K562 (cell line): ENCODE measurements around the gene FAM24A. TPM values are rescaled to one million over a fixed set of nuclear protein-coding genes. Genes with fewer than 3 reads are reported as not detected.

Experiments used
- ARID4B ChIP-seq: sonication (generic); formaldehyde crosslinking; IDR thresholded peaks from 2 replicates; pipeline ENCODE4 v1.8.0; 2022; ENCODE audit warnings: mild to moderate bottlenecking, missing genetic modification reagents
- DIDO1 ChIP-seq: fragments of 450-650 bp; IDR thresholded peaks from 2 replicates; pipeline ENCODE4 v1.6.1; 2016; ENCODE audit warnings: low read depth, missing biosample characterization, missing genetic modification characterization
- EP400 ChIP-seq: fragments of 450-650 bp; IDR thresholded peaks from 2 replicates; pipeline ENCODE4 v1.6.1; 2017; ENCODE audit warnings: antibody characterized with exemption, mild to moderate bottlenecking, moderate library complexity
- ETV5 ChIP-seq: sonication (generic); formaldehyde crosslinking; IDR thresholded peaks from 2 replicates; pipeline ENCODE4 v1.4.0; 2020; ENCODE audit warnings: low read depth, mild to moderate bottlenecking, missing genetic modification reagents
- FIP1L1 ChIP-seq: fragments of 200-400 bp; formaldehyde crosslinking; IDR thresholded peaks from 2 replicates; pipeline ENCODE4 v1.6.1; 2018; ENCODE audit warnings: mild to moderate bottlenecking, low read depth, low read length; ENCODE audit not compliant: poor library complexity, severe bottlenecking
- FOXP4 ChIP-seq: sonication (generic); formaldehyde crosslinking; IDR thresholded peaks from 2 replicates; pipeline ENCODE4 v1.8.0; 2022; ENCODE audit warnings: mild to moderate bottlenecking, missing genetic modification reagents, borderline replicate concordance
- HLTF ChIP-seq: fragments of 450-650 bp; IDR thresholded peaks from 2 replicates; pipeline ENCODE4 v1.6.1; 2016
- ID3 ChIP-seq, 2 experiments: fragments of 250-450 bp in 1 of 2; fragments of 450-650 bp in 1 of 2; sonication (Bioruptor Pico) in 1 of 2; IDR thresholded peaks; 2 replicates each; pipeline versions ENCODE4 v1.6.1 to v1.8.0; 2016 to 2021; ENCODE audit warnings: mild to moderate bottlenecking in 2 of 2, moderate library complexity in 2 of 2, missing compliant biosample characterization in 1 of 2, missing genetic modification characterization in 1 of 2
- KHSRP ChIP-seq: fragments of 450-650 bp; IDR thresholded peaks from 2 replicates; pipeline ENCODE4 v1.6.1; 2017
- KLF1 ChIP-seq: fragments of 450-650 bp; IDR thresholded peaks from 2 replicates; pipeline ENCODE4 v1.6.1; 2016; ENCODE audit warnings: missing genetic modification characterization, missing compliant biosample characterization
- NR3C1 ChIP-seq: sonication (generic); formaldehyde crosslinking; IDR thresholded peaks from 2 replicates; pipeline ENCODE4 v1.8.1; 2022; ENCODE audit warnings: missing genetic modification reagents
- PHF8 ChIP-seq: fragments of 200-600 bp; sonication (generic); IDR thresholded peaks from 2 replicates; pipeline ENCODE4 v1.6.1; 2012; ENCODE audit warnings: mixed run types, mild to moderate bottlenecking, inconsistent platforms, low read length, moderate library complexity, borderline replicate concordance
- POLR2B ChIP-seq: fragments of 450-650 bp; IDR thresholded peaks from 2 replicates; pipeline ENCODE4 v1.6.1; 2018; ENCODE audit warnings: low read depth; ENCODE audit not compliant: partially characterized antibody
- PREB ChIP-seq: sonication (generic); formaldehyde crosslinking; IDR thresholded peaks from 2 replicates; pipeline ENCODE4 v1.8.1; 2023; ENCODE audit warnings: mild to moderate bottlenecking, missing genetic modification reagents
- SRSF3 ChIP-seq: fragments of 200-400 bp; formaldehyde crosslinking; IDR thresholded peaks from 2 replicates; pipeline ENCODE4 v1.6.1; 2016; ENCODE audit warnings: mild to moderate bottlenecking, low read length, moderate library complexity; ENCODE audit not compliant: insufficient read depth
- TARDBP ChIP-seq: fragments of 450-650 bp; IDR thresholded peaks from 2 replicates; pipeline ENCODE4 v1.6.1; 2016
- USF2 ChIP-seq: sonication (generic); formaldehyde crosslinking; IDR thresholded peaks from 2 replicates; pipeline ENCODE4 v1.5.0; 2020; ENCODE audit warnings: missing genetic modification reagents
- ZNF263 ChIP-seq: sonication (generic); formaldehyde crosslinking; IDR thresholded peaks from 2 replicates; pipeline ENCODE4 v1.8.0; 2022; ENCODE audit warnings: mild to moderate bottlenecking, missing genetic modification reagents, borderline replicate concordance
- polyA plus RNA-seq, 8 experiments: library from polyadenylated mRNA; depleted of rRNA in 4 of 8; stranded (reverse) in 5 of 8; unstranded in 3 of 8; fragments of >200 nt; fragmentation: Nextera tagmentation in 2 of 8; fragmentation: Illumina TruSeq in 1 of 8; extraction: Ambion mirVana in 2 of 8; extraction: Trizol in 1 of 8; gene quantifications; 2 replicates each; pipeline versions ENCODE4 v1.2.1 to v1.2.3, GENCODE V29; 2011 to 2014; ENCODE audit warnings: inconsistent platforms in 1 of 8, missing spikeins in 1 of 8
- total RNA-seq, 7 experiments: library from RNA; depleted of rRNA in 6 of 7; stranded (reverse); fragments of >200 nt in 6 of 7; fragmentation: Illumina TruSeq in 2 of 7; extraction: Trizol in 2 of 7; gene quantifications; 2 replicates each; pipeline versions ENCODE4 v1.2.1 to v1.2.3, GENCODE V29; 2011 to 2021; ENCODE audit warnings: low replicate concordance in 1 of 7

FAM24A gene
- total and polyA plus RNA-seq, 9 of the 15 experiments (the other 6 are each of a cell fraction or from before 2014, with no cell fraction given): not detected

GRCh38 chr10:122911889-122912484, 1.6 kb downstream of the FAM24A start (continued):
- TF ChIP-seq ID3 (CRISPR knock-in tag; IDR thresholded peaks at IDR 0.05) (no peak), ID3 (tag; IDR thresholded peaks at IDR 0.05) (0 out of 2 replicates have a peak, but pooled peaks have one; percentile 49), ARID4B (CRISPR knock-in tag) (peak; percentile 99), EP400 (no peak), KHSRP (no peak), HLTF (no peak), FIP1L1 (no peak), NR3C1 (CRISPR knock-in tag) (peak; percentile 99), PREB (peak; percentile 84; the same call in 1 of the 2 replicates), ZNF263 (CRISPR knock-in tag) (peak; percentile 91), SRSF3 (no peak), PHF8 (no peak), ETV5 (CRISPR knock-in tag) (peak; percentile 88), POLR2B (no peak), TARDBP (0 out of 2 replicates have a peak, but pooled peaks have one; percentile 40), USF2 (CRISPR knock-in tag) (peak; percentile 83), FOXP4 (CRISPR knock-in tag) (peak; percentile 98), KLF1 (no peak), DIDO1 (tag) (no peak)
